Common myeloid progenitor, CD34-positive (primary cell): Measurements from ENCODE around the gene PPFIBP2. TPM values are rescaled to one million over a fixed set of nuclear protein-coding genes. Genes with fewer than 3 reads are reported as not detected.

Experiments used
- CTCF ChIA-PET: fragments of 350-600 bp; sonication (Branson Sonifier 250); formaldehyde crosslinking; loops from one replicate; lab custom pipeline; 2021; ENCODE audit warnings: antibody characterized with exemption; lab: Charles Lee
- POLR2A ChIA-PET: fragments of 350-600 bp; sonication (Branson Sonifier 250); formaldehyde crosslinking; loops from one replicate; lab custom pipeline; 2021; ENCODE audit warnings: antibody characterized with exemption; lab: Charles Lee
- DNase-seq, 3 donors: peaks; one replicate each; pipeline versions ENCODE4 v3.0.0 to v3.0.0-alpha.2; 2013
- H3K27ac ChIP-seq, 2 experiments: 1 replicate in 1 of 2; 2 replicates in 1 of 2; pipeline ENCODE4 v1.7.0; 2013; ENCODE audit warnings: inconsistent platforms in 2 of 2, low read length in 2 of 2, mild to moderate bottlenecking in 2 of 2, low read depth in 1 of 2, moderate library complexity in 1 of 2; ENCODE audit not compliant: severe bottlenecking in 2 of 2, insufficient read depth in 1 of 2, poor library complexity in 1 of 2
- H3K27me3 ChIP-seq, 5 experiments: replicated peaks in 2 of 5; 1 replicate in 3 of 5; 2 replicates in 2 of 5; pipeline versions ENCODE4 v1.6.1 to v1.7.0; 2013; ENCODE audit warnings: low read length in 4 of 5, mild to moderate bottlenecking in 2 of 5, moderate library complexity in 2 of 5, inconsistent platforms in 1 of 5; ENCODE audit not compliant: insufficient read depth in 5 of 5, control insufficient read depth in 4 of 5
- H3K36me3 ChIP-seq, 4 experiments: 1 replicate in 2 of 4; 2 replicates in 2 of 4; pipeline versions ENCODE4 v1.6.1 to v1.7.0; 2013; ENCODE audit warnings: low read length in 3 of 4, control low read depth in 1 of 4, mild to moderate bottlenecking in 1 of 4; ENCODE audit not compliant: control insufficient read depth in 4 of 4, insufficient read depth in 4 of 4
- H3K4me1 ChIP-seq, 4 experiments: 1 replicate in 3 of 4; 2 replicates in 1 of 4; pipeline versions ENCODE4 v1.6.1 to v1.7.1; 2013; ENCODE audit warnings: low read length in 3 of 4, mild to moderate bottlenecking in 3 of 4, control low read depth in 1 of 4, inconsistent platforms in 1 of 4, moderate library complexity in 1 of 4; ENCODE audit not compliant: control insufficient read depth in 4 of 4, insufficient read depth in 4 of 4; ENCODE audit errors: control extremely low read depth in 1 of 4
- H3K4me3 ChIP-seq, 7 experiments: 1 replicate in 4 of 7; 2 replicates in 3 of 7; pipeline versions ENCODE4 v1.5.1 to v1.7.0; 2013; ENCODE audit warnings: mild to moderate bottlenecking in 7 of 7, low read length in 6 of 7, moderate library complexity in 6 of 7, inconsistent platforms in 2 of 7, low read depth in 2 of 7, control low read depth in 1 of 7; ENCODE audit not compliant: insufficient read depth in 4 of 7, control insufficient read depth in 1 of 7; ENCODE audit errors: extremely low read depth in 1 of 7
- H3K9me3 ChIP-seq, 5 experiments: 1 replicate in 4 of 5; 2 replicates in 1 of 5; pipeline versions ENCODE4 v1.6.1 to v1.7.1; 2013; ENCODE audit warnings: low read length in 4 of 5, mild to moderate bottlenecking in 2 of 5, inconsistent platforms in 1 of 5, low read depth in 1 of 5, moderate library complexity in 1 of 5; ENCODE audit not compliant: control insufficient read depth in 4 of 5, insufficient read depth in 2 of 5; ENCODE audit errors: control extremely low read depth in 1 of 5
- WGBS: methylation state at CpG from one replicate; pipeline ENCODE4 v1.1.5; 2013; ENCODE audit not compliant: insufficient coverage; 5-methylcytosine and 5-hydroxymethylcytosine counted together
- polyA plus RNA-seq: library from polyadenylated mRNA; unstranded; fragments of 120-200 nt; gene quantifications from one replicate; pipeline ENCODE4 v1.2.1, GENCODE V29; 2013

Gene PPFIBP2
- 1.8 TPM for polyA plus RNA-seq

GRCh38 chr11:7513234-7514098 is at the start of gene PPFIBP2:
PPFIBP2 (plus strand) TSS chr11:7513999; CDS start chr11:7549476, 35,477 bp downstream.
- CTCF ChIA-PET, result interaction anchor here (0.9 to 2.5 kb wide), 8 partner anchors 8 to 164 kb away, joined by 3 to 10 read pairs (median 4); no protein-coding TSS in a partner anchor

GRCh38 chr11:7467652-7468051 is 46.1 kb upstream of the PPFIBP2 start:
- Histone ChIP-seq H3K9me3 (no peaks in the 10 kb centered on the region), H3K36me3 (no peaks in the 10 kb centered on the region), H3K4me3 (no peak overlapping the region), H3K4me1 (no peaks in the 10 kb centered on the region), H3K27ac (no peak overlapping the region), H3K27me3 (no peaks in the 10 kb centered on the region)
- CTCF ChIA-PET, result interaction anchor here (1.0 kb wide), 1 partner anchor 72 kb away, joined by 3 read pairs; no protein-coding TSS in a partner anchor
- POLR2A ChIA-PET, result interaction anchor here (0.7 kb wide), 1 partner anchor 8 kb away, joined by 3 read pairs; no protein-coding TSS in a partner anchor
- 100% methylated on average over 2 of the region's 2 CpGs for WGBS
- no peak for DNase-seq

More at GRCh38 chr11:7513234-7514098, at the start of gene PPFIBP2:
- H3K27me3 ChIP-seq, result peaks cover 5 to 31% (median 15%) of the 10 kb centered on the region in 5 experiments
- H3K4me3 ChIP-seq, result peak within 1 kb of the TSS; percentile 64 to 90 (median 77)
- no peaks in the 10 kb centered on the region for H3K36me3 ChIP-seq
- H3K27ac ChIP-seq, result peak within 1 kb of the TSS; percentile 41 to 86
- POLR2A ChIA-PET, result no interaction called here
- peaks cover 14 to 36% (median 30%) of the 10 kb centered on the region in 4 experiments for H3K4me1 ChIP-seq
- WGBS, result under 1% methylated on average over 61 of the region's 79 CpGs
- DNase-seq, result peak; percentile 72 to 86 (median 84)
- no peaks in the 10 kb centered on the region for H3K9me3 ChIP-seq

GRCh38 chr11:7469351-7469865 is 44.4 kb upstream of the PPFIBP2 start:
- H3K9me3 ChIP-seq, result no peaks in the 10 kb centered on the region
- H3K4me3 ChIP-seq, result no peak overlapping the region
- no peak for DNase-seq
- ChIA-PET CTCF (no interaction called here), POLR2A (no interaction called here)
- no peak overlapping the region for H3K27ac ChIP-seq
- no peaks in the 10 kb centered on the region for H3K4me1 ChIP-seq
- 100% methylated on average over 3 of the region's 5 CpGs for WGBS
- H3K27me3 ChIP-seq, result peaks cover 0 to 2% (median 0%) of the 10 kb centered on the region in 5 experiments
- H3K36me3 ChIP-seq, result no peaks in the 10 kb centered on the region

GRCh38 chr11:7471071-7471470 is 42.7 kb upstream of the PPFIBP2 start:
- H3K9me3 ChIP-seq, result no peaks in the 10 kb centered on the region
- 96% methylated on average over 3 of the region's 7 CpGs for WGBS
- H3K36me3 ChIP-seq, result no peaks in the 10 kb centered on the region
- no peak overlapping the region for H3K4me3 ChIP-seq
- H3K27me3 ChIP-seq, result peaks cover 0 to 2% (median 0%) of the 10 kb centered on the region in 5 experiments
- H3K4me1 ChIP-seq, result no peaks in the 10 kb centered on the region
- ChIA-PET POLR2A (interaction anchor here (0.7 kb wide), 1 partner anchor 10 kb away, joined by 4 read pairs; no protein-coding TSS in a partner anchor), CTCF (no interaction called here)
- no peak for DNase-seq
- H3K27ac ChIP-seq, result no peak overlapping the region

- H3K27ac ChIP-seq, result no peak overlapping the region
- WGBS, result 100% methylated on average over 1 of the region's 1 CpG
- POLR2A ChIA-PET, result no interaction called here
Measured at GRCh38 chr11:7473717-7474116, 40.1 kb upstream of the PPFIBP2 start.

GRCh38 chr11:7480113-7480512 is 33.7 kb upstream of the PPFIBP2 start:
- no peak for DNase-seq
- Histone ChIP-seq H3K36me3 (no peaks in the 10 kb centered on the region), H3K4me1 (no peaks in the 10 kb centered on the region), H3K27me3 (peaks cover 0 to 5% (median 0%) of the 10 kb centered on the region in 5 experiments), H3K27ac (no peak overlapping the region), H3K4me3 (no peak overlapping the region), H3K9me3 (no peaks in the 10 kb centered on the region)
- WGBS, result 100% methylated on average over 1 of the region's 2 CpGs
- CTCF ChIA-PET, result interaction anchor here (1.2 kb wide), 1 partner anchor 10 kb away, joined by 3 read pairs; no protein-coding TSS in a partner anchor
- POLR2A ChIA-PET, result no interaction called here

More at GRCh38 chr11:7473717-7474116, 40.1 kb upstream of the PPFIBP2 start:
- Histone ChIP-seq H3K9me3 (no peaks in the 10 kb centered on the region), H3K4me3 (no peak overlapping the region), H3K4me1 (no peaks in the 10 kb centered on the region), H3K36me3 (no peaks in the 10 kb centered on the region), H3K27me3 (peaks cover 0 to 2% (median 0%) of the 10 kb centered on the region in 5 experiments)
- DNase-seq, result no peak
- CTCF ChIA-PET, result no interaction called here
